GM21515 (cell line): ENCODE results near the gene ADAMTS20.
"Not testable (repeated sequence)": the region's sequence is repeated elsewhere in the genome, so short reads cannot be mapped to it uniquely, and the experiment has no call there.

Experiments used
- ATAC-seq: cut with Tn5 transposase; IDR thresholded peaks from one replicate; pipeline ENCODE4 v1.9.1; 2021; ENCODE audit not compliant: unreplicated experiment

The ADAMTS20 gene

DNA sequence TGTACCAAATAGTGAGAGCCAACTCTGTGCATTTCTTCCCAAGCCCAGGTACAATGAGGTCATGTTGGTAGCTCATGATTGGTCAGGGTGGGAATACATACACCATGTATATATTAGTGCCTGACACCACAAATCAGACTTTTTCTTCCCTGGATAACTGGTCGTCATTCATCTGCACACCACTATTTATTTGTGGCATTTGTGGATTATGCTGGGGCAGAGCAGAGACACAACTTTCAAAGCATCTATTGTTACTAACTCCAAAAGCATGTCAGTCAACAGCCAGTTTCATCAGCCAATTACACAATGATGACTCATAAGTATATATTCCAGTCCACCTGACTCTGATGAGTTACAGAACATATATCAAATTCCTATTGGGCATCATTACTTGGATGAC, 181.7 kb downstream of the ADAMTS20 start:
- ATAC-seq = no peak

DNA sequence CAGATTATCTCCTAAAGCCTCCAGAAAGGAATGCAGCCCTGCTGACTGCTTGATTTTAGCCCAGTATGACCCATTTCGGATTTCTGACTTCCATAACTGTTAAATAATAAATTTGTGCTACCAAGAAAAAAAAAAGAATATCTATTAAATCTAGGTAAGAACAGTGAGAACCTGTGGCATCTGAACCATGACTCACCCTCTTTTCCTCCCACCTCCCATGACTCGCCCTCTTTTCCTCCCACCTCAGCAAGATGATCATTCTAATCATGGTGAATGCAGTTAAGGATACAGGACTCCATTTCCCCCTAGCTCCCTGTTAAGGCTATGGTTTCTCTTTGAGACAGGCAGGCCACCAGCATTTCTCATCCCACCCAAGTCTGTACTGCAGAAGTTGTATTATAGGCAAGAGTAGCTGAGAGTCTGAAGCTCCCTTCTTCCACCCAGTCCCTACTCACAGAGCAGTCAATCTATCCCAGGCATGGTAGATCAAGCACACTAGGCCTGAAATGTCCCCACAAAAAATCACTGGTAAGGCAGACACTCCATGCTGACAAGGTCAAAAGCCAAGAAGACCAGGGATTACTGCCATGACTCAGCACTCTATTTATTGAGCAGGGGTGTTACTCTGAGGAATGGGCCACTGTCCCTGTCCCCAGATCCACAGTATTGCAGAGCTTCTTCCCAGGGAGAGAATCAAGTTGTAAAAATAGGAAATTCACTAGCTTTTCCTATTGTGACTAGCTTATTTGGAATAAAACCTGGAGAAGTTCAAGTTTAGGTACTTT, 188.9 kb downstream of the ADAMTS20 start:
- ATAC-seq = no peak

DNA sequence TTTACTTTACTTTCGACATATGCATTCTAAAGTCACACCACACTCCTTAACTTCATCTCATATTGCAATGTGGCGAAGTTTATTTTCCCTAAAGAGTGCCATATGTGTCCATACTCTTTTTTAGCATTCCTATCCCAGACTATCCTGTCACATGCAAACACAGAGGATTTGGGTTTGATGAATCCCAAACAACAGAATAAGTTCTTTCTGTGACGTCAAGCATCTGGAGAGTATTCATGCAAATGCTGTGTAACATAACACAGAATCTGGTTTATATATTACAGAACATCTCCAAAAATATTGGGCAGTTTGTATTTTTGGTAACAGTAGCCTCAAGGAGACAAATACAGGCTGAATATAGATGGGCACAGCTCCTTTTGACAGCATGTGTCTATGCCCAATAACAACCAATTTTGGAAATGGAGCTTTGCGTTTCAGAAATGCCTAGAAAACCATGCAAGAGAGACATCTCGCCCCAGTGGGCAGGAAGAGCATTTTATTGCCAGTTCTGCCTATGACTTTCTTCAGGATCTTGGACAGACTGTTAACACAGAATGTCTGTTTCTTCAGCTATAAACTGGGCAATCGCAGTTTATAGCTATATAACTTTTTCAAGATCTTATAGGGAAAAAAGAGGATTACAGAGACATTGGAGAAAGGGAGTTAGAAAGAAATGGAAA, 190.8 kb downstream of the ADAMTS20 start:
- no peak for ATAC-seq

DNA sequence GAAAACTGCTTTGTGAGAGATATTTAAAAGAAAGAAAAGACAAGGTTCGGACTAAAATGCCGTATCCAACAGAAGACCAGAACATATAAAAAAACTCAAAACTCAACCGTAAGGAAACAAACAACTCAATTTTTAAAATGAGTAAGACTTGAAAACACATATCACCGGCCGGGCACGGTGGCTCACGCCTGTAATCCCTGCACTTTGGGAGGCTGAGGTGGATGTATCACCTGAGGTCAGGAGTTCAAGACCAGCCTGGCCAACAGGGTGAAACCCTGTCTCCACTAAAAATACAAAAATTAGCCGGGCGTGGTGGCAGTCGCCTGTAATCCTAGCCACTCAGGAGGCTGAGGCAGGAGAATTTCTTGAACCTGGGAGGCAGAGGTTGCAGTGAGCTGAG, 192.0 kb downstream of the ADAMTS20 start:
- not testable (repeated sequence) for ATAC-seq

DNA sequence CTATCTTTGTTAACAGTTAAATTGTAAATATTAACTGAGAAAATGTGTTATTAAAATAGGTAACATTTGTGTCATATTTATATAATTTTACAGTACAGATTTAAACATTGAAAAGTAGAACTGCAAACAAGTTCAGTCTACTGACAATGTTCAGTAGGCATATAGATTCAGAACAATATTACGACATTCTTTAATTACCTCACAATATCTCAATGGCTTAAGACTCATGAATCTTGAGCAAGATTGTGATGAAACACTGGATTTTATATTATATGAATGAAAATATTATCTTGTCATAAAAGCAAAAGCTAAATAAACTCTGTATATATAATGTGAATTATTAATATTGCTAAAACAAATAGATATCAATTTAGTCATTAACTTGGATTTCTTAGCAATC, 194.9 kb downstream of the ADAMTS20 start:
- no peak for ATAC-seq

DNA sequence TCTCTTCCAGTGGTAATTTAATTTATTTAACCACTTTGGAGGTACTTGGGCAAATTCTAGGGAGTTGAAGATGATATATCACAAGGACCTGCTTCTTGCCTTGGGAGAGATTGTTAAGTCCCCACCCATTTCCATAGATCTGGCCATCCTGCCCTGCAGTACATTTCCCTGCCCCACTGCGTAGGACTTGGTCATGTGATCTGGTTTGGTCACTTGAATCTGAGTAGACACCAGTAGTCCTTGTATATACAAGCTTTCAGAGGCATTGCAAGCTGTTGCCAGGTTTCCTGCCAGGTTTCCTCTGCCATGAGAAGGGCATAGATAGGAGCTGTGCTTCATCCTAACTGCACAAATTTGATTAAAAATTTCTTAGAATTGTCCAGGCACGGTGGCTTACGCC, 200.0 kb downstream of the ADAMTS20 start:
- ATAC-seq = no peak

DNA sequence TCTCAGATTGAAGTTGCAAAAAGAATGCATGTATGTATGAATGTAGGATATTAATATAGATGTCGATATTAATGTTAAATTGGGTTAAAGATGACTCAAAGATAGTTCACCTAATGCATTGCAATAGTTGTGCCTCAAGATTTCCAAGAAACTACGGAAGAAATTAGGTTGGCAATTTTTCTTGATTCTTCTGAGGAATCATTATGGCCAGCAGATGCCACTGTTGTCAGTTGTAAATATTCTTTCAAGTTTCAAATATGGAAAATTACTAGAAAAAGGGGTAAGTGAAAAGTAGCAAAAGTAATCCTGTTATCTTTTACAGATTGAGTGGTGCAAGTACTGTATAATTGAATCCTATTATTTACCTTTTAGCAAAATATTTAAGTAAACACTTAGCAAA, 202.1 kb downstream of the ADAMTS20 start:
- no peak for ATAC-seq

DNA sequence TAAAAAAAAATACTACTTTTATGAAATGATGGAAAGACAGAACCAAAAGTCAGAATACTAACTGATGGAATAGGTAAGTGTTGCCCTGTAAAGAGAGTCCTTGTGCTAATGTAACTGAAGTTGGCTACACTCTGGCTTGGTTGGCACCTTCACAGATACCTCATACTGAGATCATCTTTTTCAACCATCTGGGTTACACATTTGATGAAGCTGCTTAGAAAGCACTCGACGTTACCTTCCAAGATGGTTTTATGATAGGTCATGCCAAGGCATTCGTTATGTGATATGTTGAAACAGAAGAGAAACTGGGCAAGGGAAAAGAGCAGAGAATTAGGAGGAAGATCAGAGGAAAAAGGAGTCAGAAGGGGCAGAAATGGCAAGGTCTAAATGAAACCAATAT, 203.8 kb downstream of the ADAMTS20 start:
- no peak for ATAC-seq

DNA sequence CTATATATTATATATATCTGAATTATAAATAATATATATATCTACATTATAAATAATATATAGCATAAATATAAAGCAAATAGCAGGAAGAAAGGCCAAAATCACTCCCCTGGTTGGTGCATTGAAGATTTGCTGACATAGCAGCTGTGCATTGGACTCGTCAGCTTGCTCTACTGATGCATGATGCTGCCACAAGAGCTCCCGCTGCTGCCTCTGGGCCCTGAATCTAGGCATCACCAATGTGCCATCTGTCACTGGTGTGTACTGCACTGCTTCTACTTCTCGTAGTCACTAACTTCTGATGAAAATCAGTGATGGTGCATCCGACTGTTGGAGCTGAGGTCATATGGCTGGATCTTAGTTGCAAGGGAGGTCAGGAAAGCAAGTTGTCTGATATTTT, 205.0 kb downstream of the ADAMTS20 start:
- ATAC-seq = no peak

DNA sequence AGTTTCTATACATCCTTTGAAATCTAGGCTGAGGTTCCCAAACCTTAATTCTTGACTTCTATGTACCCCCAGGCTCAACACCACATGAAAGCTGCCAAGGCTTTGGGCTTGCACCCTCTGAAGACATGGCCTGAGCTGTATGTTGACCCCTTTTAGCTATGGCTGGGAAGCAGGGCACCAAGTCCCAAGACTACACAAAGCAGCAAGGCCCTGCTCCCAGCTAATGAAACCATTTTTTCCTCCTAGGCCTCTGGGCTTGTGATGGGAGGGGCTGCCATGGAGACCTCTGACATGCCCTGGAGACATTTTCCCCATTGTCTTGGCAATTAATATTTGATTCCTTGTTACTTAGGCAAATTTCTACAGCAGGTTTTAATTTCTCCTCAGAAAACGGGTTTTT, 207.0 kb downstream of the ADAMTS20 start:
- no peak for ATAC-seq

DNA sequence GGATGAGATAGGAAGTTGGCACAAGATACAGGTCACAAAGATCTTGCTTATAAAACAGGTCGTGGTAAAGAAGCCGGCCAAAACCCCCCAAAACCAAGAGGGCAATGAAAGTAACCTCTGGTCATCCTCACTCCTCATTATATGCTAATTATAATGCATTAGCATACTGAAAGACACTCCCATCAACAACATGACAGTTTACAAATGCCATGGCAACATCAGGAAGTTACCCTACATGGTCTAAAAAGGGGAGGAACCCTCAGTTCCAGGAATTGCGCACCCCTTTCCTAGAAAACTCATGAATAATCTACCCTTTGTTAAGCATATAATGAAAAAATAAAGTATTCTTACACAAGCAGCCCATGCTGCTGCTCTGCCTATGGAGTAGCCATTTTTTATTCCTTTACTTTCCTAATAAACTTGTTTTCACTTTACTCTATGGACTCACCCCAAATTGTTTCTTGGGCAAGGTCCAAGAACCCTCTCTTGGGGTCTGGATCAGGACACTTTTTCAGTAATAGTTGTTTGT, 210.2 kb downstream of the ADAMTS20 start:
- ATAC-seq = not testable (repeated sequence)

DNA sequence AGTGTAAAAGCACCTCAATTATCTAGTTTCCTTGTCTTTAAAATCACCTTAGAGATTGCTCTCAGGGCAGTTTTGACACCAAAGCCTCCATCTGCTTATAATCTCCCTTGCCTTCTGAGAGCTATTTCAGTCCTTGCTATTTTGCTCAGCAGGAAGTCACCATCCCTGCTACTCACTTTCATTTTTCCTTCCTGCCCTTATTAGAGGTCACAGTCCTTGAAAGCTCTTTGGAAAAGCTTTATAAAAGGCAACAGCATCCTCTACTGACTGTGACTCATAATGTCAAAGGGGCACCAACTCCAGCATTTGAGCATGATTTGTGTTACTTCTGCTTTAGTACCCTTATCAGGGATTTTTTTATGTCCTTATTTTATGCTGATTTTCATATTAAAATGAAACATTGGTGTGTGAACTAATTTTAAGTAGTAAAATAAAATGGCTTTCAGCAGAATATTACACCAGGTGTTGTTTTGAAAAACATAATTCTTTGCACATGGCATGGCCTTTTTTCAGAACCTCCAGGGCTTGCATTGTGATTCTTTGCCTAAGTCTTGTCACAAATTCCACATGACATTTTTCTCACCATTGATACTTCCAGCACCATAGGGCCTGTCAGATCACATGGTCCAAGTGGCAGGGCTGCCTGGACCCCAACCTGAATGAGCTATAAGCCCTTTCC, 213.0 kb downstream of the ADAMTS20 start:
- ATAC-seq = peak; percentile 66

DNA sequence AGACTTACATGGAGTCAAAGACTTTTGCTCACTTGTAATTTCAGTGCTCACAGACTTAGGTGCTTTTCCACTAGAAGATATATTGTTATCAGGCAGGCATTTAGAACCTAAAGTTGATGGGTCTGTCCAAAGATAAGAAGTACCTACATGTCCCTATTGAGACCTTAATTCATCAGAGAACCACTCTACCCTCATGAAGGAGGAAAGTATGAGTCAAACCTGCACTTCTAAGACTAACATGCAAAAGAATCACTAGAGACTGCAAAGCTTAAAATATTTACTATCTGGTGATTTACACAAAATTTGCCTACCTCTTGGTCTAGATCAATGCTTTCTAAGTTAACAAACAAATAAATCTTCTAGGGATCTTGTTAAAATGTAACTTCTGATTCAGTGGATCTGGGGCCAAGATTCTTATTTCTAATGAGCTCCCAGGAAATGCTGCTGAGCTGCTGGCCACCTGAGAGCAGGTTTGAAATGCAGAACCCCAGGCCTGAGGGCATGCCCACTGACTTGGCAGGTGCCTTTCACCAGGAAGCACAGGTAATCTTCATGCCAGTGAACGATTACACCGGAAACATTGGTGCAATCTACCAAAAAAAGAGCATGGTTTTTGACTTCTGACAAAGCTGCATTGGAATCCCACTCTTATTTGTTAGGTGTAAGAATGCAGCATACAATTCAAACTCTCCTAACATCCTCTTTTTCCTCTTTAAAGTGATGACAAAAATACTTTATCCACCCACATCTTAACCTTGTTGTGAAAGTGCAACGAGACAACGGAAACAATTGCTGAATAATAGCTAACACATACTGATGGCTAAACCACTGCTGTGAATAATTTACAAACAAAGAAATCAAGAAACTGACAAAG, 214.2 kb downstream of the ADAMTS20 start:
- ATAC-seq = peak; percentile 53

DNA sequence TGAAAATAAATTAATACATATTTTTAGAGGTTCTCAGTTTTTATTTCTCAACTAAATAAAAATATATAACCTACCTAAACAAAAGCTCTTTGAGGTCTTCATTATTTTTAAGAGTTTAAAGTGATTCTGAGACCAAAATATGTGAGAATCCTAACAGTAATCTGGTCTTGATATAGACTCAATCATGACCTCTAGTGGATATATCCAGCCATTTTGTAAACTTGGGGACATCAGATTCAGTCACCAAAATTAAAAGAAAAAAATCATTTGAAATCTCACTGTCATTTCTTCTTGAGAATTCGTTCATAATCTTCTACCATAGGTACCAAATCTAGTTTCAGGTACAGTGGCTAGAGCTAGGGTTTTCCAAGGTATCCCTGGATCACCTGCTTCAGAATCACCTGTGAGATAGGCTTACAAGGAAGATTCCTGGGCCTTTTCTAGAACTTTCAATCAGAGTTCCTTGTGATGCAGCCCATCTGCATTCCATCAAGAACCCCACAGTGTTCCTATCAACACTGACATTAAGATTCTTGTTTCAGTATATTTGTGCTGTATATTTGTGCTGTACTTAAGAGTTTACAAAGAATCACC, 214.9 kb downstream of the ADAMTS20 start:
- no peak for ATAC-seq

DNA sequence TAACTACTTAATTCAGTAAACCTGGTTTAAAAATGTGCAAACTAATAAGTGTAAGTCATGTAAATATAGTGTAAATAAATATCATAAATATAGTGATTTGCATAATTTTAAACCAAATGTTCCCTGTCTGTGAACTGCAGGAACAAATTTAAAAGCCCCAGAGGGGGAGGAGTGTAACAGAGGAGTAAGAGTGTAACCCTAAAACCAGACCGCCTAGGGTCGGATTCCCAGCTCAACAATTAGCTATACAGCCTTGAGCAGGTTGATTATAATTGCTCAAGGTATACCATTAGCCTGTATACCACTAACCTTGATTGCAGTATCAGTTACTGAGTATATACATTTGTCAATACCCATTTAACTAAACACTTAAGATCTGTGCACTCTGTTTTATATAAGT, 218.4 kb downstream of the ADAMTS20 start:
- ATAC-seq = no peak

DNA sequence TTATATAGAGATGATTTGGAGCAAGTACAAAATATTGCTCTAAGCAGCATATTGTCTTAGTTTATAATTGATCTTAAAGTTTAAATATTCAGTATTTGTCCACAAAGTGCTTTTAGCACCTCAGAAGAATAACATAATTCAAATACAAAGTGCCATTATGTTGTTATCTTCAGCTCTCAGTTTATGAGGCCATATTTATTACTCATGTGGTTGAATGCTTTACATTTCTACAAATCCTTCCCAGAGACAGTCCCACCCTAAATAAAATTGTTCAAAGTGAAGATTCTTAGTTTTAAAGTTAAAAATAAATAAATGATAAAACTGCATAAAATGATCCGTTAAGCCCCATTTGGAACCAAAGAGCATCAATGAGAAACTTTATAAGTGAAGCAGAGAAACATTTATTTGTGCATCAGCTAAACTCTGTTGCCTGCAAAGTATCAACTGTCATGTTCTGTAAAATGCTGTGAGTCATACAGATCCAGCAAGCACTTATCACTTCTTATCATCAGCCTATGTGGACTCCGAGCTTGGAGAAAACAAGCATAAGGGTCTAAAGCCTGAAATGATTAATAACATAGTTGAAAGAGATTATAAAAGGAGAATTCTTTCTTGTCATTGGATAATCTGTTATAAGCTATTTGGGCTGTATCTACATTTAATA, 218.9 kb downstream of the ADAMTS20 start:
- no peak for ATAC-seq

DNA sequence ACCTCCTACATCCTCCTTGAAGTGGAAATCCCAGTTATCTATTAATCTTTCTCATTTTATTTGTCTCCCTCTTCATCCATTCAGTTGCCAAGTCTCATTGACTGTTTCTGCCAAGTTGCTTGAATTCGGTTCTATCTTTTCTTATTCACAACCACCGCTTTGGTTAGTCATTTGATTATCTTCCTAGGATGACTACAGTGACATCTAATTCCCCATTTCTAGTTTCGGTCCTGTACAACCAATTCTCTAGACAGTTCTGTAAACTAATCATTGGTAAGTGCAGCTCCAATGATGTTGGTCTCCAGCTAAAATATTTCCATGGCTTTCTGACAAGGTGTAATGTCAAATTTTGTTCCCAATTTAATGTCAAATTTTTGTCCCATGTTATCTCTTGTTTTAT, 220.1 kb downstream of the ADAMTS20 start:
- ATAC-seq = no peak

DNA sequence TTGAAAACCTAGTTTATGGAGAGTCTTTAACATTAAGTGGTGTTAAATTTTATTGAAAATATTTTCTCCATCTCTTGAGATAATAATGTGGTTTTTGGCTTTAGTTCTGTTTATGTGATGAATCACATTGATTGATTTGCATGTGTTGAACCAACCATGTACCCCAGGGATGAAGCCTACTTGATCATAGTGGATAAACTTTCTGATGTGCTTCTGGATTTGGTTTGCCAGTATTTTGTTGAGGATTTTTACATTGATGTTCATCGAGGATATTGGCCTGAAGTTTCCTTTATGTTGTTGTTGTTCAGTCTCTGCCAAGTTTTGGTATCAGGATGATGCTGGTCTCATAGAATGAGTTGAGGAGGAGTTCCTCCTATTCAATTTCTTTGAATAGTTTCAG, 222.6 kb downstream of the ADAMTS20 start:
- ATAC-seq = no peak

DNA sequence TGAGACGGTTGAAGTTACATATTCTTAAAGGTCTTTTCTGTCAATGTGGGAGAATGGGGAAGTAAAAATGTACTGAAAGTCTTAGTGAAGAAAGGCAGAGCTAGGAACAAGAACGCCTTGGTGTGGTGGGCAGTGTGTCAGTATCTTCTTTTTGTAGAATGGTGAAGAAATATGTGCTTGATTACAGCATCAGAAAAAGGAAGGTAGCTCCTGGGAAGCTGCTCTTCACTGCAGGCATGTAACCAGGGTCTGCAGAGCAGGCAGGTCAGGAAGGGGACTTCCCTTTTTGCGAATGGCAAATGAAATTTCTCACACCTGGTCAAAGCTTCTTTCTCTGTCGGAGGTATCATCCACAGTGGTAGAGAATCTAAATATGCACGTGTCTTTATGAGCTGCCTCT, 226.2 kb downstream of the ADAMTS20 start:
- ATAC-seq = peak; percentile 58

DNA sequence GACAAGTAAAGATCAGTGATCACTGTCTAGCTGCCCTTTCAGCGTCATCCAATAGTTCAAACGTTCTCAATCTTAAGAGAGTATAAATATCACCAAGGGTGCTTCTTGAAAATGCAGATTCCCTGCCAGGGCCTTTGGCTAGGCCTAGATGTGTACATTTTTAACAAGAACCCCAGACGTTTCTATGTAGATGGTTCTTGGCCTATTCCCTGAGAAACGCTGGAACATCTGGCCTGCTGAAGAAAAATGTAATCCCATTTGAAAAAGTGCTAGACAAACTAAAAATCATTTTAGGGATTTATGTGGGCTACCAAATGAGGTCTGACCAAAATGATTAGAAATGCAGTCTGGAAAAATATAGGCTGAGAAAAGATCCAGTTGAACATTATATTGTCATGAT, 231.7 kb downstream of the ADAMTS20 start:
- no peak for ATAC-seq
